Neural progenitor cell (in vitro differentiated cells): Measurements from ENCODE around the gene ZSCAN9.

ENCODE experiments used
- CTCF ChIP-seq: fragments of 200-600 bp; sonication (generic); IDR thresholded peaks from 2 replicates; pipeline ENCODE4 v1.5.1; 2017; ENCODE audit warnings: antibody characterized with exemption, mild to moderate bottlenecking
- EZH2 ChIP-seq: fragments of 200-600 bp; sonication (generic); IDR thresholded peaks from 2 replicates; pipeline ENCODE4 v1.6.1; 2017; ENCODE audit warnings: antibody characterized with exemption, mild to moderate bottlenecking, moderate library complexity

- TF ChIP-seq CTCF (no peak), EZH2 (no peak)
Measured at GRCh38 chr6:28224131-28225055, 682 bp upstream of the ZSCAN9 start.
